Activated CD4-positive, alpha-beta T cell treated with anti-CD3 and anti-CD28 coated beads, Interleukin-2, amount 10 ng/mL, durations not matched to agents 24 days and 14 days (primary cell): ENCODE data around the gene CD7. TPM values are rescaled to one million over a fixed set of nuclear protein-coding genes. Genes with fewer than 3 reads are reported as not detected.
A peak's percentile ranks its signal among the peaks of the same experiment; 100 is the strongest.

Experiments
- DNase-seq: peaks from one replicate; pipeline ENCODE4 v3.0.0; 2022
- H3K27ac Mint-ChIP-seq: one replicate; pipeline ENCODE4 v1.8.0; 2022; ENCODE audit warnings: mild to moderate bottlenecking, mixed read lengths
- H3K27me3 Mint-ChIP-seq: one replicate; pipeline ENCODE4 v1.8.0; 2022; ENCODE audit warnings: mixed read lengths
- H3K36me3 Mint-ChIP-seq: one replicate; pipeline ENCODE4 v1.8.0; 2022; ENCODE audit warnings: low read depth, mild to moderate bottlenecking, mixed read lengths
- H3K4me1 Mint-ChIP-seq: one replicate; pipeline ENCODE4 v1.8.0; 2021; ENCODE audit warnings: mixed read lengths
- H3K4me3 Mint-ChIP-seq: one replicate; pipeline ENCODE4 v1.8.0; 2022; ENCODE audit warnings: mild to moderate bottlenecking, moderate library complexity, mixed read lengths
- H3K9me3 Mint-ChIP-seq: one replicate; pipeline ENCODE4 v1.8.0; 2021; ENCODE audit warnings: mixed read lengths
- intact Hi-C: fragments of 100-400 bp; cut with micrococcal nuclease; formaldehyde crosslinking; loops from one replicate; pipeline ENCODE4 v1.15.1; 2023
- total RNA-seq: library from RNA; stranded (reverse); gene quantifications from 2 replicates; pipeline ENCODE4 v1.2.3, GENCODE V29; 2022

CD7 gene
- total RNA-seq, 1 donor from 2014 or later, result 413 TPM

DNA sequence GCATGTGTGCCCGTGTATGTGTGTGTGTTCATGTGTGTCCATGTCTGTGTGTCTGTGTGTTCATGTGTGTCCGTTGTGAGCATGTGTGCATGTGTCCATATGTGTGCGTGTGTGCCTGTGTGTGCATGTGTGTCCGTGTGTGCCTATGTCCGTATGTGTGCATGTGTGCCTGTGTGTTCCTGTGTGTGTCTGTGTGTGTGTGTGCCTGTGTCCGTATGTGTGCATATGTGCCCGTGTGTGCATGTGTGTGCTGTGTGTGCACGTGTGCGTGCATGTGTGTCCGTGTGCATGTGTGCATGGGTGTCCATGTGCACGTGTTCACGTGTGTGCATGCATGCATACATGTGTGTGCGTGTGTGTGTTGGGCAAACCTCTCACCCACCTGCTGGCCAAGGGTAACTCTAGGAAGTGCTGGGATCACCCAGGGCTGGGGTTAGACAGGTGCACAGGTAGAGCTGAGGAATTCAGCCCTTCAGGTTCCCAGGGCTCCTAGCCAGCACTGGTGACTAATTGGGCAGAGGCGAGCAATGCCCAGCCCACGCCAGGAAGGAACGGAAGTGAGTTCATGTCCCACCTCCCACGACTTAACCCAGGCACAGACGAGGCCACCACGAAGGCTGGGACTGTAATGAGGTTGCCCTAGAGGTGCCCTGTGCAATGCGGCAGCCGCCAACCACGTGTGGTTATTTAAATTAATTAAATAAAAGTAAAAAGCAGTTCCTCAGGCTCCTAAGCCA lies 35.7 kb downstream of the CD7 start:
- peaks cover 2% of the 10 kb centered on the region for H3K27me3 Mint-ChIP-seq
- H3K27ac Mint-ChIP-seq, result no peak overlapping the region
- no peak overlapping the region for H3K4me3 Mint-ChIP-seq
- H3K9me3 Mint-ChIP-seq, result no peaks in the 10 kb centered on the region
- H3K36me3 Mint-ChIP-seq, result no peaks in the 10 kb centered on the region
- H3K4me1 Mint-ChIP-seq, result peaks cover 13% of the 10 kb centered on the region
- intact Hi-C loops, result no loop called here
- DNase-seq, result no peak

DNA sequence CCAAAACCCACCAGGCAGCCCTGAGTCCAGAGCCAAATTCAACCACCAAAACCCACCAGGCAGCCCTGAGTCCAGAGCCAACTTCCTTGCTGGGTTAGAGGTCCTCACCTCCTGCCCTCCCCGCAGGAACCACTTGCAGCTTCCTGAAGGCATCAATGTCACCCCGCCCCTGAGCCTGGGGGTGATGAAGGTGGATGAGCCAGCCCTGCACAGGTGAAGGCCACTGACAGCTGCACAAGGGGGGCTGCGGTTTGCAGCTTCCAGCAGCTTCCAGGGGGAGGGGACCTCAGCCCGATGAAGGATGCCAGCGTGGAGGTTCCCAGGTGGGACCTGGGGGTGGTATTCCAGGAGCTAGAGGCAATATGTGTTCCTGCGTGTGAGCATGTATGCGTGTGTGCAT lies 36.3 kb downstream of the CD7 start:
- no peak overlapping the region for H3K27ac Mint-ChIP-seq
- H3K4me1 Mint-ChIP-seq, result peaks cover 13% of the 10 kb centered on the region
- no peaks in the 10 kb centered on the region for H3K36me3 Mint-ChIP-seq
- DNase-seq, result no peak
- no peaks in the 10 kb centered on the region for H3K9me3 Mint-ChIP-seq
- intact Hi-C loops, result no loop called here
- H3K27me3 Mint-ChIP-seq, result peaks cover 2% of the 10 kb centered on the region
- H3K4me3 Mint-ChIP-seq, result no peak overlapping the region

GRCh38 chr17:82280537-82280936 lies 36.9 kb downstream of the CD7 start:
- no peaks in the 10 kb centered on the region for H3K36me3 Mint-ChIP-seq
- no peaks in the 10 kb centered on the region for H3K9me3 Mint-ChIP-seq
- no peak overlapping the region for H3K27ac Mint-ChIP-seq
- peaks cover 2% of the 10 kb centered on the region for H3K27me3 Mint-ChIP-seq
- no peak overlapping the region for H3K4me3 Mint-ChIP-seq
- intact Hi-C loops, result no loop called here
- peaks cover 13% of the 10 kb centered on the region for H3K4me1 Mint-ChIP-seq
- DNase-seq, result no peak

DNA sequence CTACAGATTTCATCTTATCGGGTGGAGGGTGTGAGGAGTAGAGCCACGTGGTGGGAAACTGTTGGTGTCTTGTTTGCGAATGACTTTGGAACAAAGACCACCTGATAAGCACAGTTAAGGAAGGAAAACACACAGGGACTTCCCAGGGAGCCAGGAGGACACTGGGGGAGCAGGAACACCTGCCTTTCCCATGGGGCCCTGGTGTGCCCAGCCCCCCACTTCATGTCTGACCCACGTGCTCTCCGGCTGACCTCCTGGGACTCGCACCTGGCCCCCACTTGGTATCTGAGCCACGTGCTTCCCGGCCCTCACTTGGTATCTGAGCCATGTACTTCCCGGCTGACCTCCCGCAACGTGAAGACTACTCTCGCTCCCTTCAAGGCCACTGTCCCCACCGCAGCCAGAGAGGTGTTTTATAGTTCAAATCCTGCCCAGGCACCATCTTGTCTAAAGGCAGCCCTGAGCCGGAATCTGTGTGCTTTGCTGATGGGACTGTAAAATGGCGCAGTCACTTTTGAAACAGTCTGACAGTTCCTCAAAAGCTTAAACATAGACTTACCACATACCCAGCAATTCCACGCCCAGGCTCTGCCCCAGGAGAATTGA lies 38.5 kb downstream of the CD7 start:
- H3K4me1 Mint-ChIP-seq, result peaks cover 16% of the 10 kb centered on the region
- no peak overlapping the region for H3K4me3 Mint-ChIP-seq
- no peak overlapping the region for H3K27ac Mint-ChIP-seq
- H3K9me3 Mint-ChIP-seq, result no peaks in the 10 kb centered on the region
- intact Hi-C loops, result no loop called here
- no peak for DNase-seq
- peaks cover 2% of the 10 kb centered on the region for H3K27me3 Mint-ChIP-seq
- H3K36me3 Mint-ChIP-seq, result no peaks in the 10 kb centered on the region

DNA sequence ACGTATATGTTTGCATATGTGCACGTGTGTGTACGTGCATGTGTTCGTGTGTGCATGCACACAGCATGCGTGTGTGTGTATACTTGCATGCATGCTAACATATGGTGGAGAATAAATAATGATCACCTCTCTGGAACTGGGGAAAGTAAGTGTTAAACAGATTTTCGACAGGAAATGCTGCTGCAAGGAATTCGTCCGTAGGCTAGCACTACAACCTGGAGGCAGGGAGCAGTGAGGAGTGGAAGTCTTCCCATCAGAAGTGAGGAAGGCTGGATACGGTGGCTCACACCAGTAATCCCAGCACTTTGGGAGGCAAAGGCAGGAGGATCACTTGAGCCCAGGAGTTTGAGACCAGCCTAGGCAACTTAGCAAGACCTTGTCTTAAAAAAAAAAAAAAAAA lies 39.1 kb downstream of the CD7 start:
- Mint-ChIP-seq H3K9me3 (no peaks in the 10 kb centered on the region), H3K27ac (no peak overlapping the region), H3K4me3 (no peak overlapping the region), H3K27me3 (peaks cover 2% of the 10 kb centered on the region), H3K36me3 (peaks cover 2% of the 10 kb centered on the region), H3K4me1 (peaks cover 11% of the 10 kb centered on the region)
- no peak for DNase-seq
- intact Hi-C loops, result no loop called here

DNA sequence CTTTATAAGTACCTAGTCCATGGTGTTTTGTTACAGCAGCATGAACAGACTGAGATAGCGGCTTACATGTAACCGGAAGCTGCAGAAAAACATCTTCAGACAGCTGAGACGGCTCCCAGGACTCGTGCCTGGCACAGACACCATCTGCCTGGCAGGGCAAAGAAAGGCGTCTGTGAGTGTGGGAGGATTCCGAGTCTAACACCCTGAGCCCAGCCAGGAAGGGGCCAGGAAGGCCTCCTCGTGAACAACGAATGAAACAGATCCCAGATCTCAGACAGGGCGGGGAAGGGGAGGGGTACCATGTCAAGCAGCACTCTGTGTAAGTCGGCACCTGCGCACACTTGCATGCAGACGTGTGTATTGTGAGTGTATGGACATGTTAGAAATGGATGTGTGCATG lies 39.6 kb downstream of the CD7 start:
- H3K4me3 Mint-ChIP-seq, result no peak overlapping the region
- no peak overlapping the region for H3K27ac Mint-ChIP-seq
- no peaks in the 10 kb centered on the region for H3K9me3 Mint-ChIP-seq
- H3K4me1 Mint-ChIP-seq, result peaks cover 9% of the 10 kb centered on the region
- H3K36me3 Mint-ChIP-seq, result peaks cover 2% of the 10 kb centered on the region
- peaks cover 2% of the 10 kb centered on the region for H3K27me3 Mint-ChIP-seq
- no peak for DNase-seq
- intact Hi-C loops, result no loop called here

DNA sequence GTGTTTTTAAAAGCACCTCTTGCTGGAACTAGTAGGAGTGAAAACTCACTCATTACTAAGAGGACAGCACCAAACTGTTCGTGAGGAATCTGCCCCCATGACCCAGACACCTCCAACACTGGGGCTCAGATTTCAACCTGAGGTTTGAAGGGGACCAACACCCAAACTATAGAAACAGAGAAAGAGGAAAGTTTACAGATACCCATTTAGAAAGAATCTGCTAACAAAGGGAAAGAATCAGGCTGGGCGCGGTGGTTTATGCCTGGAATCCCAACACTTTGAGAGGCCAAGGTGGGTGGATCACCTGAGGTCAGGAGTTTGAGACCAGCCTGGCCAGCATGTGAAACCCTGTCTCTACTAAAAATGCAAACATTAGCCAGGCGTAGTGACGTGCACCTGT lies 40.5 kb downstream of the CD7 start:
- no peaks in the 10 kb centered on the region for H3K9me3 Mint-ChIP-seq
- no peak for DNase-seq
- H3K27me3 Mint-ChIP-seq, result peaks cover 2% of the 10 kb centered on the region
- H3K4me3 Mint-ChIP-seq, result no peak overlapping the region
- H3K27ac Mint-ChIP-seq, result peak overlapping the region; percentile 32
- peaks cover 16% of the 10 kb centered on the region for H3K4me1 Mint-ChIP-seq
- intact Hi-C loops, result no loop called here
- H3K36me3 Mint-ChIP-seq, result peaks cover 9% of the 10 kb centered on the region

GRCh38 chr17:82275326-82275725 lies 42.1 kb downstream of the CD7 start:
- Mint-ChIP-seq H3K4me3 (peak overlapping the region; percentile 30), H3K9me3 (no peaks in the 10 kb centered on the region), H3K27ac (no peak overlapping the region), H3K4me1 (peaks cover 22% of the 10 kb centered on the region), H3K27me3 (peaks cover 2% of the 10 kb centered on the region), H3K36me3 (peaks cover 25% of the 10 kb centered on the region)
- DNase-seq, result no peak
- intact Hi-C loops, result no loop called here

DNA sequence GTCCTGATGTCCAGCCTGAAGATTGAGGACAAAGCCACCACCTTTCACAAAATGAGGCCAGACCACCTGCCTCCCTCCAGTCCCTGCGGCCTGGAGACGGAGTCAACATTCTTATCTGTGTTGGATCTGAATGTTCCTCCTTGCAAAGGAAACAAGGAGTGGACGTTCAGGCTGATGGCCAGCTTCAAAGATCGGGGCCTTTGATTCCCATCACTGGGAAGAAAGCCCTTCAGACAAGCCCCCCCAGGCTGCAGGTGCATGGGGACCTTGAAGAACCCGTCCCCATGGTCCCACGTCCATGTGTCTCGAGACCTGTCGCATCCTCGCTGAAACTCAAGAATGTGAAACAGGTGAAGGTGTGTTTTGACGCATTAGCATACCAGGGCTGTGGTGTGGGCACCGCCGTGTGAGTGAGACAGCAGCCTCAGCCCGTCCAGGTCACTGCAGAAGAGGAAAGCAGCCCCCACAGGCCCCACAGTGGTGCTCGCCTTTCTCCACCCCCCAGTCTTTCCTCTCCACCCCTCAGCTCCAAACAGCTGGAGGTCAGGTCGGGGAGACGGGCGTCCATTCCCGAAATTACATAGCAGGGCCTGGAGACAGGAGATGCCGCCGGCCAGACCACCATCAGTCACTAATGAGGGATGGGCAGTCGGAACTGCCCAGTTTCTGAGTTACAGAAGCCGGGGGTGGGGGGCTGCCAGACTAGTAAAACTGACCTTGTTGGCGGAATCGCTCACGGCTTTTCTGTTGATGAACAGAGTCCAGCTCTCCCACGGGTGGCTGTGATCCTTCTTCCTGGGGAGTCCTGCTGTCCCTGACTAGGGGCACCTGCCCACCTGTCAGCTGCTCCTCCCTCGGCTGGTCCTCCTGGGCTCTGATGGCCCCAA lies 43.0 kb downstream of the CD7 start:
- Mint-ChIP-seq H3K27me3 (peaks cover 2% of the 10 kb centered on the region), H3K4me3 (peak overlapping the region; percentile 88), H3K27ac (no peak overlapping the region), H3K9me3 (no peaks in the 10 kb centered on the region), H3K36me3 (peaks cover 32% of the 10 kb centered on the region), H3K4me1 (peaks cover 29% of the 10 kb centered on the region)
- DNase-seq, result no peak
- intact Hi-C loops, result loop anchor here (5.0 kb wide), 1 partner anchor 37 kb away; no protein-coding TSS in a partner anchor

DNA sequence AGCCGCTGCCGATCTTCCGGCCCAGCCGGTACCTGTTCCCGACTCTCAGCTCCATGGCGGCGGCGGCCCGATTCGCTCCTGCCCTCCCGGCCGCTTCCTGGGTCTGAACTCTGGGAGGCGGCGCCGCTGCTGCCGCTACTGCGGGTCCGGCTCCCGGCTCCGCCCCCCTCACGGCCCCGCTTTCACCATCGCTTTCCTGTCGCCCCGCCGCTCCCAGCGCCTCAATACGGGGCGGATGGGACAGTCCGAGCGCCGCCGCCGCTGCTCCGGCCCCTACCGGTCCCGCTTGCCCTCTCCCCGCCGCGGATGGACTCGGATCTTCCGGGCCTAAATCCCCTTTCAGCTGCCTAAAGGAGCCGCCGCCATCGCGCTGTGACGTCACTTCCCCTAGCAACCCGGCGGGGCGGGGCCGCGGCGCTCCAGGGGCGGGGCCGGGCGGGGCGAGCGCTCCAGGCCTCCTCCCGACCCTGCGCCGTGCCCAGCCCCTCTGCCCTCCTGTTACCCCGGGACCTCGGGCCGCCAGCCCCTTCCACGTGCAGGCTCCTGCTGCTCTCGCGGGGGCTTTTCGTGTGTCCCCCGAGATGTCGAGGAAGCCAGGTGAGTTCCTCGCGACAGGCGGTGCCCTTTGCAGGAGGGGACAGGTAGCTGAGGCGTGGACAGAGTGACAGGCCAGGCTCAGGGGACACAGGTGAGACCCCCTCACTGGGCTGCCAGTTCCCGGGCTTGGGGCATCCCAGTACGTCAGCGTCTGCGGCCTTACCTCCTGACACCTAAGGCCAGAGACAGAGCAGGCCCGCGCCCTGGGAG lies 43.9 kb downstream of the CD7 start, which contains the start of gene CSNK1D:
Gene CSNK1D (minus strand): TSS at position 374 of the 807 bp plus-strand sequence. CDS start 319 bp downstream, at position 55.
- peak; percentile 97 for DNase-seq
- Mint-ChIP-seq H3K36me3 (peaks cover 37% of the 10 kb centered on the region), H3K4me3 (peak within 1 kb of the TSS; percentile 88), H3K4me1 (peaks cover 35% of the 10 kb centered on the region), H3K27me3 (peaks cover 2% of the 10 kb centered on the region), H3K9me3 (no peaks in the 10 kb centered on the region), H3K27ac (peak within 1 kb of the TSS; percentile 100)
- intact Hi-C loops, result loop anchor here (1.0 to 5.0 kb wide), 3 partner anchors 19 to 48 kb away; no protein-coding TSS in a partner anchor

GRCh38 chr17:82272495-82273326 lies 44.7 kb downstream of the CD7 start:
- H3K27me3 Mint-ChIP-seq, result no peaks in the 10 kb centered on the region
- peak; percentile 83 for DNase-seq
- peaks cover 40% of the 10 kb centered on the region for H3K4me1 Mint-ChIP-seq
- no peaks in the 10 kb centered on the region for H3K9me3 Mint-ChIP-seq
- H3K27ac Mint-ChIP-seq, result peak overlapping the region; percentile 100
- H3K36me3 Mint-ChIP-seq, result peaks cover 43% of the 10 kb centered on the region
- peak overlapping the region; percentile 88 for H3K4me3 Mint-ChIP-seq
- intact Hi-C loops, result loop anchor here (1.0 to 5.0 kb wide), 3 partner anchors 20 to 49 kb away; no protein-coding TSS in a partner anchor

DNA sequence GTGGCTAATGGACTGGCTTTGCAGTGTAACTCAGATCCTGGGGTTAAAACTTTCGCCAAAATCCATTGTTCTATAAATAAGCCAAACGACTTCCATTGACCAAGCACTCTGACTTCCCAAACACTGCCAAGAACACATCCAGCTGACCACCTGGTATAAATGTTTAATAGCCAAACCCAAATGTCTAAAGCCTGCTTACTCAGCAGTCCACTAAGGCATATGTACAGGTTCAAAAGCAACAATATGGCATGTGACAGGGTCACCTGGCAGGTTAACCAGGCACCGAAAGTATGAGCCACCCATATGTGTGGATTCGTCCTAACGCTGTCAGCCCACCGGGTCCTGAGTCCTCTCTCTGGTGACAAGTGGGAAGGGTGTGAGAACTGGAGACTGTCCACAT lies 46.0 kb downstream of the CD7 start:
- intact Hi-C loops, result loop anchor here (5.0 kb wide), 1 partner anchor 34 kb away; no protein-coding TSS in a partner anchor
- peak overlapping the region; percentile 88 for H3K4me3 Mint-ChIP-seq
- no peaks in the 10 kb centered on the region for H3K27me3 Mint-ChIP-seq
- H3K27ac Mint-ChIP-seq, result no peak overlapping the region
- H3K9me3 Mint-ChIP-seq, result no peaks in the 10 kb centered on the region
- no peak for DNase-seq
- peaks cover 53% of the 10 kb centered on the region for H3K36me3 Mint-ChIP-seq
- peaks cover 50% of the 10 kb centered on the region for H3K4me1 Mint-ChIP-seq
